CD4-positive, alpha-beta T cell treated with Interleukin-15 for 1 hour (primary cell): Measurements from ENCODE around the gene RAG2.

ENCODE experiments used
- DNase-seq: peaks from one replicate; pipeline ENCODE4 v3.0.0-alpha.2; 2020

RAG2 gene

GRCh38 chr11:36598051-36598450, at the start of gene RAG2:
Gene RAG2 (minus strand): TSS chr11:36598236. CDS start chr11:36594168, 4,068 bp downstream.
- no peak for DNase-seq

GRCh38 chr11:36638556-36638955, 40.5 kb upstream of the RAG2 start:
- DNase-seq: no peak

GRCh38 chr11:36635066-36635862, 37.2 kb upstream of the RAG2 start:
- DNase-seq: no peak

GRCh38 chr11:36631774-36632173, 33.7 kb upstream of the RAG2 start:
- no peak for DNase-seq

GRCh38 chr11:36628765-36629244, 30.8 kb upstream of the RAG2 start:
- DNase-seq: no peak

GRCh38 chr11:36628141-36628540, 30.1 kb upstream of the RAG2 start:
- no peak for DNase-seq

- DNase-seq: no peak
Measured at GRCh38 chr11:36627471-36627870, 29.4 kb upstream of the RAG2 start.

- no peak for DNase-seq
Measured at GRCh38 chr11:36627006-36627405, 29.0 kb upstream of the RAG2 start.

- no peak for DNase-seq
Measured at GRCh38 chr11:36623494-36623893, 25.5 kb upstream of the RAG2 start.

- no peak for DNase-seq
Measured at GRCh38 chr11:36622431-36623136, 24.5 kb upstream of the RAG2 start.

GRCh38 chr11:36620246-36620645, 22.2 kb upstream of the RAG2 start:
- DNase-seq: no peak

GRCh38 chr11:36619502-36619901, 21.5 kb upstream of the RAG2 start:
- no peak for DNase-seq

GRCh38 chr11:36618363-36619047, 20.5 kb upstream of the RAG2 start:
- DNase-seq: no peak

GRCh38 chr11:36617543-36618362, 19.7 kb upstream of the RAG2 start:
- DNase-seq: no peak

- DNase-seq: no peak
Measured at GRCh38 chr11:36615826-36616225, 17.8 kb upstream of the RAG2 start.

GRCh38 chr11:36609383-36609782, 11.3 kb upstream of the RAG2 start:
- no peak for DNase-seq

GRCh38 chr11:36608491-36609199, 10.6 kb upstream of the RAG2 start:
- DNase-seq: no peak

- DNase-seq: no peak
Measured at GRCh38 chr11:36605221-36606216, 7.5 kb upstream of the RAG2 start.

GRCh38 chr11:36602135-36602534, 4.1 kb upstream of the RAG2 start:
- DNase-seq: no peak

- DNase-seq: no peak
Measured at GRCh38 chr11:36601155-36601554, 3.1 kb upstream of the RAG2 start.

GRCh38 chr11:36600180-36600579, 2.1 kb upstream of the RAG2 start:
- no peak for DNase-seq
